ENCODE data around the gene GDPGP1. TPM values are rescaled to one million over a fixed set of nuclear protein-coding genes. Genes with fewer than 3 reads are reported as not detected.

GDPGP1 gene
- total and polyA plus RNA-seq, 10 of the 15 experiments (the other 5 are each of a cell fraction or from before 2014, with no cell fraction given) = 0.68 to 8.9 (median 3.0) TPM

- CTCF ChIA-PET = interaction anchor here (0.8 to 4.1 kb wide), 13 partner anchors 9 to 96 kb away, joined by 3 to 22 read pairs (median 5); partner anchors contain the start of gene SEMA4B
- no peaks in the 10 kb centered on the region for H3K9me3 ChIP-seq (replicated peaks; ENCODE audit: control insufficient read depth, insufficient read depth, low read length)
- ATAC-seq (peak; percentile 53), DNase-seq (ENCODE audit: low read depth, low spot score) (no peak), FAIRE-seq (no peak)
- H3K4me3 ChIP-seq = peak overlapping the region; percentile 12; the same call in 1 of the 2 replicates
- H3K4me2 ChIP-seq (ENCODE audit: control insufficient read depth, insufficient read depth) = peak overlapping the region; percentile 87
- H3K36me3 ChIP-seq (ENCODE audit: control insufficient read depth in 2 of 2, insufficient read depth in 2 of 2, low read length in 1 of 2) = 0 out of 4 replicates have a peak, but pooled peaks cover 0 to 2% of the 10 kb centered on the region in 2 experiments
- POLR2A ChIA-PET = interaction anchor here (0.6 to 6.0 kb wide), 8 partner anchors 12 to 335 kb away, joined by 3 to 101 read pairs (median 6); partner anchors contain the start of genes CIB1, GDPGP1 and SEMA4B
- H3K27me3 ChIP-seq (replicated peaks in 1 of 2; ENCODE audit: control insufficient read depth in 2 of 2, insufficient read depth in 2 of 2, low read length in 1 of 2) = no peaks in the 10 kb centered on the region
- H3K79me2 ChIP-seq (ENCODE audit: control insufficient read depth, insufficient read depth, low read length) = peaks cover 5% of the 10 kb centered on the region; the same call in 1 of the 2 replicates
- H3K27ac ChIP-seq (ENCODE audit: control insufficient read depth, insufficient read depth) = peak overlapping the region; percentile 65
- H3K4me1 ChIP-seq (ENCODE audit: control insufficient read depth, insufficient read depth, low read length) = peaks cover 41% of the 10 kb centered on the region
- in situ Hi-C loops (cut with MboI) (no loop called here), intact Hi-C loops (cut with micrococcal nuclease; ENCODE audit: unreplicated experiment) (loop anchor here (5.0 kb wide), 1 partner anchor 41 kb away; the partner anchor contains the start of genes CIB1 and GDPGP1)
- WGBS (ENCODE audit: insufficient coverage, insufficient replicate concordance, low lambda C conversion rate, missing lambda C conversion rate) = 2% methylated on average over 3 of the region's 3 CpGs
- RAD21 ChIA-PET (ENCODE audit: unreplicated experiment) = interaction anchor here (1.0 to 3.3 kb wide), 15 partner anchors 10 to 95 kb away, joined by 3 to 43 read pairs (median 7); partner anchors contain the start of genes CIB1, GDPGP1 and SEMA4B
- BruUV-seq (replicated peaks) = no TSS peak
- TF ChIP-seq ELK1 (IDR thresholded peaks at IDR 0.05; ENCODE audit: low read depth, low read length) = no peak
- H2AFZ ChIP-seq (ENCODE audit: control insufficient read depth, low read depth, low read length) = peak overlapping the region; percentile 49
- H3K9ac ChIP-seq (ENCODE audit: control insufficient read depth, insufficient read depth, low read length) = peak overlapping the region; percentile 35; the same call in 1 of the 2 replicates
- SMC1A ChIA-PET (ENCODE audit: uncharacterized antibody, unreplicated experiment) = interaction anchor here (0.7 to 5.3 kb wide), 12 partner anchors 9 to 89 kb away, joined by 3 to 47 read pairs (median 8); partner anchors contain the start of genes CIB1, GDPGP1, IDH2 and SEMA4B
- no peaks in the 10 kb centered on the region for H4K20me1 ChIP-seq (ENCODE audit: control insufficient read depth, insufficient read depth)
Observed at GRCh38 chr15:90191344-90191687, 42.7 kb upstream of the GDPGP1 start.
